CD14-positive monocyte (primary cell): ENCODE results near the gene BTNL2. TPM values are rescaled to one million over a fixed set of nuclear protein-coding genes. Genes with fewer than 3 reads are reported as not detected.

Source experiments
- DNase-seq, 3 donors: peaks; one replicate each; pipeline ENCODE4 v3.0.0-alpha.2; 2011 to 2022
- H2AFZ ChIP-seq: 2 replicates; pipeline ENCODE4 v1.6.0; 2012; ENCODE audit warnings: mild to moderate bottlenecking, low read depth, low read length, inconsistent platforms; ENCODE audit not compliant: insufficient read depth, poor library complexity, severe bottlenecking
- H3K27ac ChIP-seq, 2 donors: 1 replicate in 1 of 2; 2 replicates in 1 of 2; pipeline ENCODE4 v1.5.1; 2012 to 2013; ENCODE audit warnings: low read length in 2 of 2, control low read depth in 1 of 2, inconsistent platforms in 1 of 2, low read depth in 1 of 2, mild to moderate bottlenecking in 1 of 2
- H3K27me3 ChIP-seq, 2 donors: one replicate each; pipeline versions ENCODE4 v1.6.0 to v1.6.1; 2011 to 2013; ENCODE audit warnings: low read length in 2 of 2; ENCODE audit not compliant: control insufficient read depth in 2 of 2, insufficient read depth in 2 of 2
- H3K36me3 ChIP-seq, 2 donors: replicated peaks in 1 of 2; 1 replicate in 1 of 2; 2 replicates in 1 of 2; pipeline versions ENCODE4 v1.5.1 to v1.6.1; 2012 to 2013; ENCODE audit warnings: low read length in 2 of 2, control low read depth in 1 of 2, inconsistent platforms in 1 of 2, mild to moderate bottlenecking in 1 of 2; ENCODE audit not compliant: insufficient read depth in 2 of 2, control insufficient read depth in 1 of 2
- H3K4me1 ChIP-seq, 2 donors: 1 replicate in 1 of 2; 2 replicates in 1 of 2; pipeline versions ENCODE4 v1.5.1 to v1.6.1; 2012 to 2013; ENCODE audit warnings: low read length in 2 of 2, control low read depth in 1 of 2, inconsistent platforms in 1 of 2, mild to moderate bottlenecking in 1 of 2, moderate library complexity in 1 of 2; ENCODE audit not compliant: insufficient read depth in 2 of 2, control insufficient read depth in 1 of 2
- H3K4me2 ChIP-seq: replicated peaks from 2 replicates; pipeline ENCODE3; 2012; ENCODE audit warnings: low read length, moderate library complexity, mild to moderate bottlenecking; ENCODE audit not compliant: poor library complexity, severe bottlenecking; ENCODE audit errors: extremely low read depth
- H3K4me3 ChIP-seq, 3 experiments: fragments of 200-600 bp in 1 of 3; sonication (generic) in 1 of 3; replicated peaks in 1 of 3; 1 replicate in 2 of 3; 2 replicates in 1 of 3; pipeline ENCODE4 v1.5.1; 2011 to 2013; ENCODE audit warnings: low read length in 3 of 3, mild to moderate bottlenecking in 3 of 3, control low read depth in 2 of 3, low read depth in 2 of 3, inconsistent platforms in 1 of 3, moderate library complexity in 1 of 3
- H3K79me2 ChIP-seq: 2 replicates; pipeline ENCODE4 v1.6.0; 2012; ENCODE audit warnings: mild to moderate bottlenecking, control low read depth, inconsistent platforms, low read length, moderate library complexity; ENCODE audit not compliant: insufficient read depth
- H3K9ac ChIP-seq: 2 replicates; pipeline ENCODE4 v1.6.0; 2017; ENCODE audit warnings: low read length, mild to moderate bottlenecking; ENCODE audit not compliant: insufficient read depth, poor library complexity, severe bottlenecking
- H3K9me3 ChIP-seq, 2 donors: replicated peaks in 1 of 2; 1 replicate in 1 of 2; 2 replicates in 1 of 2; pipeline versions ENCODE4 v1.5.1 to v1.6.1; 2012 to 2013; ENCODE audit warnings: low read length in 2 of 2, control low read depth in 1 of 2; ENCODE audit not compliant: control insufficient read depth in 1 of 2, insufficient read depth in 1 of 2
- H4K20me1 ChIP-seq: 2 replicates; pipeline ENCODE4 v1.6.0; 2012; ENCODE audit warnings: mild to moderate bottlenecking, low read length, control low read depth, moderate library complexity; ENCODE audit not compliant: insufficient read depth
- H3K27ac Mint-ChIP-seq, 7 donors: one replicate each; pipeline ENCODE4 v1.8.0; 2020; ENCODE audit warnings: mild to moderate bottlenecking in 7 of 7, mixed read lengths in 7 of 7, moderate library complexity in 6 of 7, inconsistent platforms in 2 of 7
- H3K27me3 Mint-ChIP-seq, 3 donors: one replicate each; pipeline ENCODE4 v1.8.0; 2021 to 2022; ENCODE audit warnings: low read depth in 3 of 3, mild to moderate bottlenecking in 3 of 3, mixed read lengths in 3 of 3, moderate library complexity in 3 of 3, inconsistent platforms in 1 of 3
- H3K36me3 Mint-ChIP-seq, 2 donors: one replicate each; pipeline ENCODE4 v1.8.0; 2020; ENCODE audit warnings: mixed read lengths in 2 of 2, inconsistent platforms in 1 of 2, mild to moderate bottlenecking in 1 of 2
- H3K4me1 Mint-ChIP-seq: one replicate; pipeline ENCODE4 v1.8.0; 2020; ENCODE audit warnings: mild to moderate bottlenecking, mixed read lengths
- H3K4me3 Mint-ChIP-seq, 2 donors: one replicate each; pipeline ENCODE4 v1.8.0; 2020; ENCODE audit warnings: mild to moderate bottlenecking in 2 of 2, mixed read lengths in 2 of 2, moderate library complexity in 1 of 2
- H3K9me3 Mint-ChIP-seq, 7 donors: one replicate each; pipeline ENCODE4 v1.8.0; 2020 to 2022; ENCODE audit warnings: mixed read lengths in 7 of 7, mild to moderate bottlenecking in 6 of 7, moderate library complexity in 6 of 7, inconsistent platforms in 2 of 7
- CTCF ChIP-seq: fragments of 200-600 bp; IDR thresholded peaks from one replicate; pipeline ENCODE4 v1.8.0; 2022; ENCODE audit warnings: antibody characterized with exemption, mild to moderate bottlenecking
- WGBS: methylation state at CpG from one replicate; pipeline ENCODE4 v1.1.5; 2013; ENCODE audit warnings: missing lambda C conversion rate; ENCODE audit not compliant: insufficient coverage; 5-methylcytosine and 5-hydroxymethylcytosine counted together
- intact Hi-C, 2 donors: fragments of 100-400 bp; cut with micrococcal nuclease; formaldehyde crosslinking; loops; one replicate each; pipeline versions ENCODE4 v1.15.0 to v1.15.1; 2023
- polyA plus RNA-seq, 3 donors: library from polyadenylated mRNA; depleted of rRNA in 1 of 3; unstranded in 2 of 3; stranded (reverse) in 1 of 3; fragments of 300-500 nt in 2 of 3; fragments of >200 nt in 1 of 3; fragmentation: Illumina TruSeq in 2 of 3; gene quantifications; 1 replicate in 2 of 3; 2 replicates in 1 of 3; pipeline ENCODE4 v1.2.3, GENCODE V29; 2012 to 2021

Gene BTNL2
- polyA plus RNA-seq, 3 donors = not detected

GRCh38 chr6:32447932-32448331 is 41.0 kb upstream of the BTNL2 start:
- Histone ChIP-seq H3K9ac (no peak overlapping the region), H3K27ac (no peak overlapping the region), H3K27me3 (peaks cover 0 to 2% of the 10 kb centered on the region in 2 donors), H3K79me2 (peaks cover 6% of the 10 kb centered on the region), H3K36me3 (peaks cover 18 to 24% of the 10 kb centered on the region in 2 donors), H3K4me1 (peaks cover 4 to 11% of the 10 kb centered on the region in 2 donors), H4K20me1 (peaks cover 21% of the 10 kb centered on the region), H2AFZ (no peak overlapping the region), H3K4me3 (no peak overlapping the region), H3K9me3 (no peaks in the 10 kb centered on the region), H3K4me2 (no peak overlapping the region)
- H3K4me3 Mint-ChIP-seq = no peak overlapping the region
- DNase-seq = no peak
- no peak overlapping the region for H3K27ac Mint-ChIP-seq
- H3K36me3 Mint-ChIP-seq = peaks cover 26 to 27% of the 10 kb centered on the region in 2 donors
- peaks cover 21% of the 10 kb centered on the region for H3K4me1 Mint-ChIP-seq
- TF ChIP-seq CTCF = no peak
- H3K27me3 Mint-ChIP-seq = peaks cover 2 to 4% (median 3%) of the 10 kb centered on the region in 3 donors
- H3K9me3 Mint-ChIP-seq = peaks cover 2 to 13% (median 8%) of the 10 kb centered on the region in 7 donors
- intact Hi-C loops = no loop called here

GRCh38 chr6:32445321-32445854 is 38.4 kb upstream of the BTNL2 start:
- peak overlapping the region; percentile 0 to 75 (median 15) for H3K27ac Mint-ChIP-seq

More at GRCh38 chr6:32445321-32445854, 38.4 kb upstream of the BTNL2 start:
- no peak overlapping the region for H2AFZ ChIP-seq
- peaks cover 38% of the 10 kb centered on the region for H4K20me1 ChIP-seq
- no CpG with 5 or more reads among the region's 3 CpGs for WGBS
- Mint-ChIP-seq H3K36me3 (peaks cover 51 to 52% of the 10 kb centered on the region in 2 donors), H3K9me3 (peaks cover 0 to 10% (median 6%) of the 10 kb centered on the region in 7 donors), H3K27me3 (peaks cover 0 to 2% (median 0%) of the 10 kb centered on the region in 3 donors), H3K4me1 (peaks cover 38% of the 10 kb centered on the region), H3K4me3 (no peak overlapping the region)
- H3K4me1 ChIP-seq = peaks cover 27 to 36% of the 10 kb centered on the region in 2 donors
- H3K79me2 ChIP-seq = peaks cover 31% of the 10 kb centered on the region
- no peak overlapping the region for H3K9ac ChIP-seq
- H3K36me3 ChIP-seq = peaks cover 29 to 50% of the 10 kb centered on the region in 2 donors
- no peak overlapping the region for H3K4me2 ChIP-seq
- DNase-seq = no peak
- peak overlapping the region in 1 of 2 donors; percentile 7 for H3K27ac ChIP-seq
- no peaks in the 10 kb centered on the region for H3K27me3 ChIP-seq
- intact Hi-C loops = no loop called here
- no peak overlapping the region for H3K4me3 ChIP-seq
- H3K9me3 ChIP-seq = no peaks in the 10 kb centered on the region
- TF ChIP-seq CTCF = no peak
